ENCODE measurements around the gene IFT25.

The IFT25 gene

DNA sequence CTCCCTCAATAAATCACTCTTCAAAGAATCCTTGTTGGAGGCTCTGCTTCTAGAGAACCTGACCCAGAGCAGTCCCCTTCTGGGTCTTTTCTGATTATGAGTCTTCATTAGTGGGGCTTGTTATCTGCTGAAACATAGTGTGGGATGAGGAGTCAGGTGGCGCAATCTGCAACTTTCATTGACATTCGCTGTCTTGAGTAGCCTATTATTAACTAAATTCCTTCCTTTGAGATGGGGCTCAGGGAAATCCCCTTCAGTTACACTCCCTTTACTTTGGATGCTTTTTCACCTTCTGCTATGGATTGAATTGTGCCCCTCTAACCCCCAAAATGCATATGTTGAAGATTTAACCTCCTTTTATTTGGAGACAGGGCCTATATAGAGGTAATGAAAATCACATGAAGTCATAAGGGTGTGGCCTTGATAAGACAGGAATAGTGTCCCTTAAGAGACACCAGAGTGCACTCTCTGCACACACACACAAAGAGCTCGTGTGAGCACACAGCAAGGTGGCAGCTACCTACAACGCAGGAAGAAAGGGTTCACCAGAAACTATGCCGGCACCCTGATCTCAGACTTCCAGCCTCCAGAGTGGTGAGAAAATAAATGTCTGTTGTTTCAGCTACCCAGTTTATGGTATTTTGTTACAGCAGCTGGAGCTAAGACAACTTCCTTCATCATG lies 32.0 kb downstream of the IFT25 start:
- Histone ChIP-seq H3K4me3 (no peak overlapping the region), H3K9me3 (no peaks in the 10 kb centered on the region), H3K36me3 (peaks cover 0 to 25% (median 23%) of the 10 kb centered on the region in 3 donors), H3K27ac (no peak overlapping the region), H3K27me3 (no peaks in the 10 kb centered on the region), H3K4me1 (no peaks in the 10 kb centered on the region)
- intact Hi-C loops (cut with DNase I; ENCODE audit: low total_unique reads), result no loop called here
- no peak for TF ChIP-seq CTCF (IDR thresholded peaks at IDR 0.05)
- DNase-seq, result no peak

GRCh38 chr1:53911442-53911841 lies 34.1 kb downstream of the IFT25 start:
- no peaks in the 10 kb centered on the region for H3K9me3 ChIP-seq
- no peaks in the 10 kb centered on the region for H3K4me1 ChIP-seq
- no peak overlapping the region for H3K4me3 ChIP-seq
- intact Hi-C loops (cut with DNase I; ENCODE audit: low total_unique reads), result no loop called here
- DNase-seq, result no peak
- no peaks in the 10 kb centered on the region for H3K27me3 ChIP-seq
- H3K27ac ChIP-seq, result no peak overlapping the region
- no peak for TF ChIP-seq CTCF (IDR thresholded peaks at IDR 0.05)
- H3K36me3 ChIP-seq, result peaks cover 0 to 23% (median 21%) of the 10 kb centered on the region in 3 donors

DNA sequence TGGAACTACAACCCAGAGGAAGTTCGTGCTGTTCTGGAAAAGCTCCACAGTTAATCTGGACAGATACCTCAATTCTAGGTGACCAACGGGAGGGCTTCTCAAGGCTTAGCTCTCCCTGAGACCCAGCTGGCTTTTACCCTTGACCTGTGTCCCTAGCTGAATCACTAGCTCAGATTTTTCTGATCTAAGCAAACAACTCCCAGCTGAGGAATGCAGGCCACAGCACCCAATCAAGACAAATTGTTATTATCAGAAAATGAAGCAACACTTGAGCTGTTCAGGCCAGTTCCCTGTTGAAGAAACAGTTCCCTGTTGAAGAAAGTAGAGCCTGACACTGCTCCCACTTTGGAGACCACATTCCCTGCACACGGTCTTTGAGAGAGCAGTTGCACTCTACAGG lies 35.6 kb downstream of the IFT25 start:
- H3K27ac ChIP-seq, result no peak overlapping the region
- H3K36me3 ChIP-seq, result peaks cover 0 to 13% (median 10%) of the 10 kb centered on the region in 3 donors
- H3K4me3 ChIP-seq, result no peak overlapping the region
- TF ChIP-seq CTCF (IDR thresholded peaks at IDR 0.05), result no peak
- no peak for DNase-seq
- H3K27me3 ChIP-seq, result no peaks in the 10 kb centered on the region
- intact Hi-C loops (cut with DNase I; ENCODE audit: low total_unique reads), result no loop called here
- no peaks in the 10 kb centered on the region for H3K9me3 ChIP-seq
- H3K4me1 ChIP-seq, result no peaks in the 10 kb centered on the region

GRCh38 chr1:53906121-53906520 lies 39.4 kb downstream of the IFT25 start:
- Histone ChIP-seq H3K27me3 (no peaks in the 10 kb centered on the region), H3K4me3 (no peak overlapping the region), H3K27ac (no peak overlapping the region), H3K9me3 (no peaks in the 10 kb centered on the region), H3K4me1 (peaks cover 0 to 10% (median 4%) of the 10 kb centered on the region in 4 donors), H3K36me3 (no peaks in the 10 kb centered on the region)
- no peak for TF ChIP-seq CTCF (IDR thresholded peaks at IDR 0.05)
- no peak for DNase-seq
- intact Hi-C loops (cut with DNase I; ENCODE audit: low total_unique reads), result no loop called here

- no peak for TF ChIP-seq CTCF (IDR thresholded peaks at IDR 0.05)
- H3K4me3 ChIP-seq, result no peak overlapping the region
- H3K27ac ChIP-seq, result no peak overlapping the region
- intact Hi-C loops (cut with DNase I; ENCODE audit: low total_unique reads), result no loop called here
- DNase-seq, result no peak
- H3K4me1 ChIP-seq, result peaks cover 0 to 10% (median 4%) of the 10 kb centered on the region in 4 donors
- no peaks in the 10 kb centered on the region for H3K36me3 ChIP-seq
- no peaks in the 10 kb centered on the region for H3K9me3 ChIP-seq
- H3K27me3 ChIP-seq, result no peaks in the 10 kb centered on the region
Measured at GRCh38 chr1:53905509-53905908, 40.0 kb downstream of the IFT25 start.

Data from tibial artery (tissue), 4 donors.